Esophagus muscularis mucosa (tissue), 4 donors: ENCODE results near the gene TRAK1.
A peak's percentile ranks its signal among the peaks of the same experiment; 100 is the strongest.

Experiments
- CTCF ChIP-seq, 3 experiments: fragments of 200-600 bp in 2 of 3; fragments of 450-650 bp in 1 of 3; sonication (generic) in 2 of 3; IDR thresholded peaks; one replicate each; pipeline ENCODE4 v1.5.1; 2017 to 2019; ENCODE audit warnings: antibody characterized with exemption in 3 of 3, mild to moderate bottlenecking in 2 of 3, moderate library complexity in 1 of 3
- EP300 ChIP-seq: sonication (generic); formaldehyde crosslinking; IDR thresholded peaks from one replicate; pipeline ENCODE4 v1.6.1; 2017; ENCODE audit warnings: antibody characterized with exemption
- POLR2A ChIP-seq: fragments of 450-650 bp; IDR thresholded peaks from one replicate; pipeline ENCODE4 v1.6.1; 2017; ENCODE audit warnings: antibody characterized with exemption, moderate library complexity, mild to moderate bottlenecking, low read depth
- POLR2AphosphoS5 ChIP-seq, 2 donors: sonication (generic); formaldehyde crosslinking; IDR thresholded peaks; one replicate each; pipeline ENCODE4 v1.6.1; 2017; ENCODE audit warnings: antibody characterized with exemption in 2 of 2

DNA sequence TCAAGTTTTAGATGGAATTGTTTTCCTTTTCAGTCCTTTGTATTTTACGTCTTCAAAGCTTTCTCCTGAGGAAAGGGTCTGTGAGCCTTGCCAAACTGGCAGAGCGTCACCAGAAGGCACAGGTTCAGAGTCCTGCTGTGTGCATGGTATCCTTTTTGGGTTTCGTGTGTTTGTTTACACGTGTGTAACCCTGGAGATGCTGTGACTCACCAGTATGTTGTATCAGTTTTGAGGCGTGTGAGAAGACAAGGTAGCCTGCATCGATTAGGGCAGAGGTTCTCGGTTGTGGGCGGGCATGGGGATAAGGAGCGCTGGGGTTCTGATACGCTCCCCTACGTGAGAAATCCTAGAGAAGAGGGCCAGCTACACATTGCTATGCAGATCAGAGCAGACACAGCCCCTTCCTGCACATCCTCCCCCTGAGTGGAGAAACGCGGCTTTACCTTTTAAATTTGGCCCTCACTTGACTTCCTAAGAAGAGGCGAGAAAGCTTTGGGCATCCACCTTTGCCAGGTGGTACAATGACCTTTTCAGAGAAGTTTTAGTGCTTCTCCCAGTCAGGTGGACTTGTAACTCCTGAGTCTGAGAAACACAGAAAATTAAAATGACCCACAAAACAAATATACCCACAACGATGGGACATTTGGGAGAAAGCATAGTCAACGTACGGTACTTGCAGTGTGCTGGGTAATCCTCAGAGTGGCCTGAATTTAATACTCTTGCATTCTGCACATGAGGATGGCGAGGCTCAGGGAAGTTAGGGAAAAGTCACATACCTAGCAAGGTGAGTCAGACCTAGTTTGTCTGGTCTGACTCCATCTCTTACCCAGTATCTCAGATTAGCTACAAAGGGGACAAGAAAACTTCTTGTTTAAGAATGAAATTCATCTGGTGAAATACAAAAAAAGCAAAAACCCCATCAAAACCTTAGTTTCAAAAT is 38.1 kb downstream of the TRAK1 start:
- TF ChIP-seq POLR2AphosphoS5 (IDR thresholded peaks at IDR 0.05) (peak in 1 of 2 donors; percentile 22), CTCF (IDR thresholded peaks at IDR 0.05) (no peak), EP300 (no peak), POLR2A (no peak)
